Measurements from ENCODE around the gene C1QTNF12.

DNA sequence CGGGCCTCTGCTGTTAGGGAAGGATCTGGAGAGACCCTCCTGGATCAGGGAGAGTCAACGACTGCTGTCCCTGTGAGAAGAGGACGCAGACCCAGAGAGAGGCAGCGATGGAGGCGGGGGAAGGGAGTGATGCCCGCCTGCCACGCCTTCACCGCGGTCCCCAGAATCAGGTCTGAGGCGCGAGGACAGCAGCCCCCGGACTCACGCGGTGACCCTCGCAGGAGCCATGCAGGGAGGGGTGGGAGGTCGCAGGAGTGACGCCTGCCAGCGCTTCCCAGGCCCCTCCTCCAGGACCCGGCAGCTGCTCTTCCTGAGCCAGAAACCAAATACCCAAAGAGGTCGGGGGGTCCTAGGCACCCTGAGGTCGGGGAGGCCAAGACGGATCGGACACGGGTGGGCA, 26.3 kb downstream of the C1QTNF12 start:
- TF ChIP-seq EZH2phosphoT487 (IDR thresholded peaks at IDR 0.05; ENCODE audit: unreplicated experiment): no peak
- TF ChIP-seq, protein P1, sequence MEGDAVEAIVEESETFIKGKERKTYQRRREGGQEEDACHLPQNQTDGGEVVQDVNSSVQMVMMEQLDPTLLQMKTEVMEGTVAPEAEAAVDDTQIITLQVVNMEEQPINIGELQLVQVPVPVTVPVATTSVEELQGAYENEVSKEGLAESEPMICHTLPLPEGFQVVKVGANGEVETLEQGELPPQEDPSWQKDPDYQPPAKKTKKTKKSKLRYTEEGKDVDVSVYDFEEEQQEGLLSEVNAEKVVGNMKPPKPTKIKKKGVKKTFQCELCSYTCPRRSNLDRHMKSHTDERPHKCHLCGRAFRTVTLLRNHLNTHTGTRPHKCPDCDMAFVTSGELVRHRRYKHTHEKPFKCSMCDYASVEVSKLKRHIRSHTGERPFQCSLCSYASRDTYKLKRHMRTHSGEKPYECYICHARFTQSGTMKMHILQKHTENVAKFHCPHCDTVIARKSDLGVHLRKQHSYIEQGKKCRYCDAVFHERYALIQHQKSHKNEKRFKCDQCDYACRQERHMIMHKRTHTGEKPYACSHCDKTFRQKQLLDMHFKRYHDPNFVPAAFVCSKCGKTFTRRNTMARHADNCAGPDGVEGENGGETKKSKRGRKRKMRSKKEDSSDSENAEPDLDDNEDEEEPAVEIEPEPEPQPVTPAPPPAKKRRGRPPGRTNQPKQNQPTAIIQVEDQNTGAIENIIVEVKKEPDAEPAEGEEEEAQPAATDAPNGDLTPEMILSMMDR (conservative IDR thresholded peaks at IDR 0.05; ENCODE audit: low read depth in 2 of 2): no peak
- no peak for TF ChIP-seq POLR2AphosphoS5 (IDR thresholded peaks at IDR 0.05; ENCODE audit: low read depth)
- no peak for TF ChIP-seq CREB1 (CRISPR knock-in tag; IDR thresholded peaks at IDR 0.05; ENCODE audit: low read depth)
- TF ChIP-seq JUNB (IDR thresholded peaks at IDR 0.05; ENCODE audit: unreplicated experiment): no peak
- TF ChIP-seq ZNF114 (CRISPR knock-in tag; IDR thresholded peaks at IDR 0.05): no peak
- TF ChIP-seq EZH2 (IDR thresholded peaks at IDR 0.05; ENCODE audit: low read depth, unreplicated experiment): no peak
- no peak for TF ChIP-seq ZNF331 (CRISPR knock-in tag; IDR thresholded peaks at IDR 0.05; ENCODE audit: low read depth)
- no peak for TF ChIP-seq STAT1 (IDR thresholded peaks at IDR 0.05; ENCODE audit: unreplicated experiment)
